Adrenal gland (tissue), 5 donors: Measurements from ENCODE around the gene SLC26A2.

ENCODE experiments used
- POLR2A ChIP-seq, 2 donors: fragments of 450-650 bp; IDR thresholded peaks; one replicate each; pipeline ENCODE4 v1.6.1; 2017; ENCODE audit warnings: antibody characterized with exemption in 2 of 2, mild to moderate bottlenecking in 2 of 2, moderate library complexity in 1 of 2
- TF ChIP-seq, protein P1 (sequence below), 6 experiments: fragments of 450-650 bp in 4 of 6; fragments of 200-600 bp in 2 of 6; sonication (generic) in 1 of 6; IDR thresholded peaks; 1 replicate in 5 of 6; 2 replicates in 1 of 6; pipeline versions ENCODE4 v1.5.1 to v1.8.0; 2016 to 2021; ENCODE audit warnings: antibody characterized with exemption in 6 of 6, mild to moderate bottlenecking in 2 of 6, moderate library complexity in 1 of 6
- donor health status: DM: no; HTN: no; CAD: no.

DNA sequence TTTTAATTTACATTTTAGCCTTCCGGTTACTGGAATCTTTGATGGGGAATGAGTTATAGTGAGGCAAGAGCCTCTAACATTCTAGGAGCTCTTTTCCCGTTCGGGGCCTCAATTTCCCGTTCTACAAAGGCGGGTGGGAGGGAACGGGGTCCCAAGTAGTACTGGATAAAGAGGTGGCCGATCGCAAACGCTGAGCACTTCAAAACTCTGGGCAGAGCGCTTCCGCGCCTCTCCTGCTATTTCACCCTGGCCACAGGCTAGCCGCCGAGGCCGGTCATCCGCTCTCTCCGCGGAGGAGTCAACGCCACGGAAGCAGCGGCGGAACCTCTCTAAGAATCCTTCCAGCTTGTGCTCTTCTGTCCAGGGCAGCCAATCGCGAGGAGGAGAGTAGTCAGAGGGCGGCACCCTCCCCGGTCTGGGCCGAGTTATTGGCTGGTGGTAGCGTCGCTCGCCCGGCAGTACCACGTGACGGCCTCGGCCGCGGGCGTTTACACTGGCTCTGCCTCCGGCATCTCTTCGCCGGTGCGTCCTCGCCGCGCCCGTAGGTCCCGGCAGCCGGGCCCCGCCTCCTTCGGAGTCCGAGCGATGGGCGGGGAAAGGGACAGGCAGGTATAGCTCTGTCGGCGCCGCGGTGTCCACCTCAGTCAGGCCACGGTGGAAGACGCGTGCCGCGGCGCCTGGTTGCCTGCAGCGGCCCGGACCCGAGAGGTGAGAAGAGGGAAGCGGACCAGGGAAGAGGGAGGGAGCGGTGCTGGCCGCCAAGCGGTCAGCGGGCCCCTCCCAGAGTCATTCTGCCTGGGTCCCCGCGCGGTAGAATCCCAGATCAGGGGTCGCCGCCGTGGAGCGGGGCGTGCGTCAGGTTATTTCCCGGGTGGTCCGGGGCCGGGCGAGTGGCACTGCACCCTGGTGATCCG is at the start of gene SLC26A2:
- TF ChIP-seq POLR2A (IDR thresholded peaks at IDR 0.05) = peak; percentile 93 to 98
- TF ChIP-seq, protein P1, sequence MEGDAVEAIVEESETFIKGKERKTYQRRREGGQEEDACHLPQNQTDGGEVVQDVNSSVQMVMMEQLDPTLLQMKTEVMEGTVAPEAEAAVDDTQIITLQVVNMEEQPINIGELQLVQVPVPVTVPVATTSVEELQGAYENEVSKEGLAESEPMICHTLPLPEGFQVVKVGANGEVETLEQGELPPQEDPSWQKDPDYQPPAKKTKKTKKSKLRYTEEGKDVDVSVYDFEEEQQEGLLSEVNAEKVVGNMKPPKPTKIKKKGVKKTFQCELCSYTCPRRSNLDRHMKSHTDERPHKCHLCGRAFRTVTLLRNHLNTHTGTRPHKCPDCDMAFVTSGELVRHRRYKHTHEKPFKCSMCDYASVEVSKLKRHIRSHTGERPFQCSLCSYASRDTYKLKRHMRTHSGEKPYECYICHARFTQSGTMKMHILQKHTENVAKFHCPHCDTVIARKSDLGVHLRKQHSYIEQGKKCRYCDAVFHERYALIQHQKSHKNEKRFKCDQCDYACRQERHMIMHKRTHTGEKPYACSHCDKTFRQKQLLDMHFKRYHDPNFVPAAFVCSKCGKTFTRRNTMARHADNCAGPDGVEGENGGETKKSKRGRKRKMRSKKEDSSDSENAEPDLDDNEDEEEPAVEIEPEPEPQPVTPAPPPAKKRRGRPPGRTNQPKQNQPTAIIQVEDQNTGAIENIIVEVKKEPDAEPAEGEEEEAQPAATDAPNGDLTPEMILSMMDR (IDR thresholded peaks at IDR 0.05) = peak in 2 of 6 experiments; percentile 21 to 25
